ENCODE results near the gene ZFP69B.

Gene ZFP69B

GRCh38 chr1:40508375-40509341 lies 58.4 kb downstream of the ZFP69B start, which contains the start of gene EXO5:
Gene EXO5, plus strand, starts transcription at chr1:40508767. Its CDS starts 5,778 bp downstream, at chr1:40514545.
- peak; percentile 73 for DNase-seq
- in situ Hi-C loops (cut with HindIII; ENCODE audit: low pct_ligation_motif_present, low pct_unique_long_range_greater_than_20kb, low sequenced_read_pairs) = no loop called here
